HG02763 (cell line): ENCODE measurements around the gene UNKL.
A peak's percentile ranks its signal among the peaks of the same experiment; 100 is the strongest.

ENCODE experiments used
- ATAC-seq: cut with Tn5 transposase; IDR thresholded peaks from one replicate; pipeline ENCODE4 v1.9.1; 2021; ENCODE audit warnings: mild to moderate bottlenecking, moderate library complexity; ENCODE audit not compliant: unreplicated experiment

Gene UNKL

GRCh38 chr16:1414532-1415260, at the start of gene UNKL:
UNKL (minus strand) TSS chr16:1414704; CDS start chr16:1414691, 13 bp downstream.
- ATAC-seq: peak; percentile 50

GRCh38 chr16:1461146-1461545, 46.6 kb upstream of the UNKL start:
- ATAC-seq: no peak

GRCh38 chr16:1460602-1461138, 46.2 kb upstream of the UNKL start:
- ATAC-seq: no peak

- no peak for ATAC-seq
Observed at GRCh38 chr16:1459967-1460366, 45.5 kb upstream of the UNKL start.

GRCh38 chr16:1458977-1459341, 44.5 kb upstream of the UNKL start:
- ATAC-seq: no peak

GRCh38 chr16:1458336-1458976, 44.0 kb upstream of the UNKL start:
- no peak for ATAC-seq

- no peak for ATAC-seq
Observed at GRCh38 chr16:1457489-1458245, 43.2 kb upstream of the UNKL start.

- ATAC-seq: no peak
Observed at GRCh38 chr16:1456951-1457350, 42.4 kb upstream of the UNKL start.

- no peak for ATAC-seq
Observed at GRCh38 chr16:1455190-1456171, 41.0 kb upstream of the UNKL start.

GRCh38 chr16:1454561-1454960, 40.1 kb upstream of the UNKL start:
- ATAC-seq: no peak

- no peak for ATAC-seq
Observed at GRCh38 chr16:1453316-1453715, 38.8 kb upstream of the UNKL start.

- no peak for ATAC-seq
Observed at GRCh38 chr16:1452530-1452929, 38.0 kb upstream of the UNKL start.

- ATAC-seq: no peak
Observed at GRCh38 chr16:1451702-1452392, 37.3 kb upstream of the UNKL start.

- no peak for ATAC-seq
Observed at GRCh38 chr16:1450841-1451240, 36.3 kb upstream of the UNKL start.

- no peak for ATAC-seq
Observed at GRCh38 chr16:1450218-1450617, 35.7 kb upstream of the UNKL start.

- no peak for ATAC-seq
Observed at GRCh38 chr16:1449201-1449788, 34.8 kb upstream of the UNKL start.

GRCh38 chr16:1448536-1449116, 34.1 kb upstream of the UNKL start:
- no peak for ATAC-seq

GRCh38 chr16:1447965-1448364, 33.5 kb upstream of the UNKL start:
- no peak for ATAC-seq
